ENCODE results near the gene GPR146.

- TF ChIP-seq CTCF (IDR thresholded peaks at IDR 0.05) = no peak
- TF ChIP-seq POLR2AphosphoS5 (IDR thresholded peaks at IDR 0.05) = no peak
- TF ChIP-seq POLR2A (IDR thresholded peaks at IDR 0.05) = no peak
- no peak for TF ChIP-seq EP300 (IDR thresholded peaks at IDR 0.05)
These were observed 64.0 kb downstream of the GPR146 start for GRCh38 chr7:1108264-1108920.

Data from stomach (tissue), 4 donors.